ENCODE data around the gene LDAH.

DNA sequence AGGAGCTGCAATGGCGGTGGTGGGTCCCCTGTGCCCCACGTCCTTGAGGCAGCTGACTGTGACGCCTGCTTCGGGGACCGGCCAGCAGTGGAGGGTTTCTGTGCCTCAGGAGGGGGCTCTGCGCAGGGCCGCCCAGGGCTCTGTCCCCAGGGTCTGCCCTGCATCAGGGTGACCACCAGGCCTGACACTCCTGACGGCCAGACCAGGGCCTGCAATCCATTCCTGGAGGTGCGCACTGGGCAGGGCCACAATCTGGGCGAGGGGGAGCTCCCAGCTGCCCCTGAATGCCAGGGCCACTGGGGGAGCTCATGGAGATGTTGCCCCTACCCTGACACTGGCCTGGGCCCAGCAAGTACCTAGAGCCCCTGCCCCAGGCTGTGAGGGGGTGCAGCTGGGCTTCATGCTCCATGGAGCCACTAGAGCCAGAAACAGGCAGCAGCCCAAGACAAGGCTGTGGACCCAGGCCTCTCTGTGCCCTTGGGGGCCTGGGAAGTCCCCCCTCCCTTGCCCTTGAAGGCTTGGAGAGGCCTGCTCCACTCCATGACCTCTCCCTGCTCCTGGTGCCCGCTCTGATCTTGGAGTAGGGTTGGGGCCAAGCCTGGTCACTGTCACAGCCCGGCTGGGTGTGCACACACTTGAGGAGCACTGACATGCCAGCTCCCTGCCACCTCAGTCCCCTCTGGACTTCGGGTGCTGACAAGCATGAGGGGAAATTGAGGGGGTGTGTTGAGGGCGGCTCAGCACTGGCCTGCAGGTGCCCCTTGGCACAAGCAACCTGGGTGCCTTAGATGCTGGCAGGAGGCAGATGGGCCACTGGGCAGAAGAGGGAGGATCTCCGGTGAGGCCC, 55.9 kb downstream of the LDAH start:
- TF ChIP-seq CTCF (IDR thresholded peaks at IDR 0.05) (no peak), POLR2AphosphoS5 (IDR thresholded peaks at IDR 0.05) (no peak), POLR2A (IDR thresholded peaks at IDR 0.05) (no peak)

All from sigmoid colon (tissue), 4 donors.